HG03378 (cell line): ENCODE results near the gene GPR135.

Experiments
- ATAC-seq: cut with Tn5 transposase; IDR thresholded peaks from one replicate; pipeline ENCODE4 v1.9.1; 2021; ENCODE audit warnings: mild to moderate bottlenecking, moderate library complexity; ENCODE audit not compliant: unreplicated experiment

GPR135 gene

DNA sequence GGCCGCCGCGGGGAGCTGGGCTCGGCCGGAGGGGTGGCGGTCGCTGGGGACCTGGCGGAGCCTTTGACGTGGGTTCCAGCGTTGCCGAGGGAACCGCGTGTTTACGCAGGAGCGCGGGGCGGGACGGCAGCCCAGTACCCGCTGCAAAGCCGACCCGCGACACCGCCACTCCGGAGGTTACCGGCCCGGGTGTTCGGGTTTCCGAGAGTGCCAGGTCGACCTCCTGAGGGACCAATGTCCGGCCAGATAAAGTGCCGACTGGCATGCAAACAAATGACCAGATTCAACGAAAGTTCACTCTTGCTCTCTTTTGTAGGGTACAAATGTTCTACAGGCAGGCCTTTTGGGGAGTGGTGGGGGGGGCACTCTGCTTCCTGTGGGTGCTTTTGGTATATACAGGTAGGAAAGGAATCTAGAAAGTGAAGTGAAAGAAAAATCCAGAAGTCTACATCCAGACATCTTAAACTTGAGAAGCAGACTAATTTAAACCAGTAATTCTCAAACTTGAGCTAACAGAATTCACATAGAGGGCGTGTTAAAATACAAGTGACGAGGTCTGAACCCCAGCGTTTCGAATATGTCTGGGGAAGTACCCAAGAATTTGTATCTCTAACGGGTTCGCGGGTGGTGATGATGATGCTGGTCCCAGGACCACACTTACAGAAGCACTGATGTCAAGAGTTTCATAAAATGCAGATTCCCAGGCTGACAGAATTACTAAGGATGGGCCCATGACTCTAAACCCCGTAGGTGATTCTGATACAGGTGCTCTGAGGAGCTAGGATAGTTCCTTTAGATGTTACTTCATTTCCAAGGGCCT lies at the start of gene GPR135:
Gene GPR135 (minus strand): TSS at position 65 of the 820 bp plus-strand sequence. CDS start 154 bp downstream, outside the sequence.
- peak; percentile 23 for ATAC-seq

GRCh38 chr14:59511916-59512575 lies 46.9 kb upstream of the GPR135 start:
- no peak for ATAC-seq

DNA sequence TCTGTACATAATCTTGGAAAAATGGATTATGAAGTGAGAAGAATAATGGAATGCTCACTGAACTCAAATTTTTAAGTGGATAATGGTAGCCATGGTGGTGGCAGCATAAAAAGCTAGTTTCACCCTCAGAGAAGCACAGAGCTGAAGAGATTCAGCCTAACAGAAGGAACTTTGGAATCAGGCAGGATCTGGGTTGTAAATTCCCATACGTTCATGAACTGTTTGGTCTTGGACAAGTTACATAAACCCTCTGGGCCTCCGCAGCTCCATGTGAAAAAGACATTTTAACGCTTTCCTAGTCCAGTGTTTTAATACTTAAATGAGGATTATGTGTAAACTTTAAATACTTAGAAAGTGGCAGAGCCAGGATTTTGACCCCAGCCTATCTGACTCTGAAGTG lies 45.8 kb upstream of the GPR135 start:
- no peak for ATAC-seq

DNA sequence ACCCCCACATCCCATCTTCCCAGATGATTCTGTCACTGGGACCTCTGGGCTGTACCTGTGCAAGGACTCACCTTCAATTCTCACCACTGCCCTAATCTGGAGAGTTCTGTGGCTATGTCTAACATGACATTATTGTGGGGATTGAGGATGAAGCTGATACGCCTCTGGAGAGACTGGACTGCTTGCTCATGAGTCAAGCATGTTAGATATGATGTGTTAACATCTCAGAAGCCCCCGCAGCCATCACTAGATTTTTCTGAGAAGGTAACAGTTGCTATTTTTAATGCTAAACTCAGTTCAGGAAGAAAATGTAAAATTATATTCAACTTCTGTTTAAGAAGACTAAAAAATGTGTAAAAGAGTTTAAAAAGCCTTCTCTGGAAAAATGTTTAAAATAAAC lies 44.8 kb upstream of the GPR135 start:
- no peak for ATAC-seq

DNA sequence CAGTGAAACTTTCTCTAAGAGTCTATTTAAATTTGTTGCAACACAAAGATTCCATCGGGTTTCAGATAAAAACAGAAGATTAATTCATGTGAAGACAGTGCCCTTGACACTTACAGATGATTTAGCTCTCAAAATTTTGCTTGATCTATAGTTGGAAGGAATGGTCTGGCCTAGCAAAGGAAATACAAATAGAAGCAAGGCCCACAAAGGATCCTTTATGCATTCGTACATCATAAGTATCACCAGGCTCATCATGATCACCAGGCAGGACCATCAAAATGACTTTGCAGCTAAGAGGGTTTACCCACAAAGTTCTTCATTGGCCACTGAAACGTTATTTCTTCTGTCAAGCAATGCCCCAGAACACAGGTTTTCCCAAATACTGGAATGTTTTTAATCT lies 43.9 kb upstream of the GPR135 start:
- ATAC-seq = no peak

DNA sequence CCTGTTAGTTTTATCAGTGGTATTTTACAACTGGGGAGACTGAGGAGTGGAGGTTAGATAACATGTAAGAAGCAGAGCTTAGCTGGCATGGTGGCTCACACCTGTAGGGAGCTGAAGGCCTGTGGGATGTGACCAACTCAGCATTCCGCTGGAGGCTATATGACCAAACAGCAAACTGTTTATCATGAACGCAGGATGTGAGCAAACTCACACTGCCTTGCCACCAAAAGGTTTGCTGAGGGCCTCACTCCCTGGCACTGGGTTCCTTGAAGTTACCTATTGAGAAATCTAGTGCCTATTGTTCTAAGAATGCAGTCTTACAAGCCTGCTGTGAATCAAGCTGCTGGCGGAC lies 42.5 kb upstream of the GPR135 start:
- ATAC-seq = no peak

- peak; percentile 88 for ATAC-seq
Observed at GRCh38 chr14:59507063-59507751, 42.0 kb upstream of the GPR135 start.

DNA sequence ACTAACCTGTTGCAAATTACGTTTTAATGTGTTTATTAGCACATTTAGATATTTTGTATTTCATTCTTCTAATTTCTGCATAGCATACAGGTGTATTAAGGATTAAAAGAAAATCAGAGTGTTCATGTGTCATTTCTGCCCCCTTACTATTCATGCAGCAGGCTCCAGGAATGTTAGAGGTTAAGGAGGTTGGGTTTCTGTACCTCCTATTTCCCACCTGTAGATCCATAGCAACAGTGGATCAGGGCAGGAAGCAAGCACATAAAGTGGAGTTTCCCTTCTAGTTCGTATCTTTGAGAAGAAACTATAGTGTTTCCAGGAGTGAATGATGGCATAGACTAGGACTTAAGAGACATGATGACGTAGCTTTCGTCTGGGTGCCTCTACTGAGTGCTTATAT lies 38.1 kb upstream of the GPR135 start:
- no peak for ATAC-seq

GRCh38 chr14:59500732-59501131 lies 35.6 kb upstream of the GPR135 start:
- ATAC-seq = no peak

DNA sequence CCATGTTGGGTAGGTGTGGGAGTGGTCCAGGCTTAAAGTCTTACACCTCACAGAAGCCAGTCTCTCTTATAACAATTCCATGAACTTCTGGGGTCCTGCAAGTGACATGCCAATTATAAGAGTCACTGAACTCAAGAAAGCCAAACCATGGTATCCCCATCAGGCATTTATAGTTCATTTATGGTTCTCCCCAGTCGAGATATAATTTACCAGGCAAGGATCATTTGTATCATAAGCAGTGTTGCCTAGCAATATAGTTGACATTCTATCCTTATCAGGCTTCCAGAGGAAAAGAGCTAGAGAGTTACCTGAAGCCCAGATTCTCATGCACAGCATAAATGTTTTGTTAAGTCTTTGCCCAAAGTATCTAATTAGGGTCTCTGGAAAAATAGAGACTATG lies 27.2 kb upstream of the GPR135 start:
- ATAC-seq = no peak

GRCh38 chr14:59490756-59491155 lies 25.6 kb upstream of the GPR135 start:
- no peak for ATAC-seq

DNA sequence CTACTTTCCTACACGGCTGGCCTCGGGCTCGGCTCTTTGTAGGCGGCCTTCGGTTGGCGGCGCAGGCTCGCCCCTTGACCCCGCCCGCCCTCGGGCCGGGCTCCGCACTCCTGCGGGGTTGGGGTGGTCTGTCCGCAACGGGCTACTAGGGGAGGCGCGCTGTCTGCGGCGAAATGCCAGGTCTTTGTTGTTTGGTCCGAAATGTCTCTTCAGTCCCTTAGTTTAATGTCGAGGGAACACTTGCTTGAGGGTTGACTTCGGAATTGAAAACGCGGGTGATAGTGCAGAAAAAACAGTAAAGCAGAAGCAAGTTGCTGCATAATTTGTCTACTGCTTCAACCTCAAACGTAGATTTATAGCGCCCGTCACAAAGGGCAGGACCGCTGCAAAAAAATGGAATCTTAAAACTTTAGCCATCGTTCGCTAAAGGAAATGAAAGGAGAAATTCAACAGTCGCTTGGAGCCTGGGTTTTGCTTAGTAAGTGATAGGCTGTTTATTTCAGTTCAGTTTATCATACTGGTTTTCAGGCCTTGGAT lies 19.5 kb upstream of the GPR135 start:
- peak; percentile 48 for ATAC-seq

DNA sequence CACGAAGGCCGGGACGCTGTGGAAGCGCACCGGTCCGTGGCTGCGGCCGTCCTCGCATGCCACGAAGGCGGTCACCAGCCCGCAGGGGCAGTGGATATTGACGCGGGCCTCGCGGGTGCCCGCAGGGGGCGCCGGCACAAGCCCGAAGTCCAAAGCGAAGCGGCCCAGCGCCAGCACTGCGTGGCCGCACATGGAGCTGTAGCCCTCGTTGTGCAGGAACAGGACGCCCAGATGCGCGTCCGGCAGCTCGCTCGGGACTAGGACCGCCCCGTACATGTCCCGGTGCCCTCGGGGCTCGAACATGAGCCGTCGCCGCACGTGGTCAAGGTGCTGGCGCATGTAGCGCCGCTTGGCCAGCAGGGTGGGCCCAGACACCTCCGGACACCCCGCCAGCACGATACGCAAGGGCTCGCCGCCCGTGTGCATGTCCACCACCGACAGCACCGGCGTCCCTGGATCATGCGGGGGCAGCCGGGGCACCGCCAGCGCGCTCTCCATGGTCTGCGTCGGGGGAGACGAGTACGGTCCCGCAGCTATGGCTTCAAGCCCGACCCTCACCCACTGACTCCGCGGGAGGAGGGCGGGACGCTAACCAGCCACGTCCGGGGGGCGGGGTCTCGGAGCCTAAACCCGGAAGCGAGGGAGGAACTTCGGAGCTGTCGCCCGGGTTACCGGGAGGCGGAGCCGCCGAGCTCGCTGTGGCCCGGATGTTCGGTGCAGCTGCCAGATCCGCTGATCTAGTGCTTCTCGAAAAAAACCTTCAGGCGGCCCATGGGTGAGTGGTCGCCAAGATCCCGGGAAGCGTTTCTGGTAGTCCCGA lies 18.8 kb upstream of the GPR135 start, which contains the start of the genes JKAMP and L3HYPDH:
Gene JKAMP (plus strand): TSS at position 699 of the 820 bp plus-strand sequence. CDS start 73 bp downstream, at position 772.
Gene L3HYPDH (minus strand): TSS at position 590 of the 820 bp plus-strand sequence. CDS start 92 bp downstream, at position 498.
- peak; percentile 81 for ATAC-seq

DNA sequence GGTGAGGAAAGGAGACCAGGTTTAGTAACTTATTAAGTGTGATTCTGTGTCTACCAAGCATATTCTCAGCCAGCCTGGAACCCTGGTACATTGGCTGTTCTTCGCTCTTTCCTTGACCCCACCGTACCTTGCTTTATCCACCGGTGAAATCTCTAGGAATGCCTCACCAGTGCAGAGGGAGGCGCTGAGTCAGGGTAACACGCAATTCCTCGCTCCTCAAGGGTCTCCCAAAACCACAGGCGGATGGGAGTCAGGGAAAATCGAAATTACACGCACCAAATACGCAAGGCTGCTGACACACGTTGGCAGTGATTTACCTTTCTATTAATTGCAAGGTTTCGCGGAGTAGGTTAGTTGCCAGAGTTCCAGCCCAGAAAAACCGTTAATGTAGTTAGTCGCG lies 18.2 kb upstream of the GPR135 start:
- ATAC-seq = no peak

DNA sequence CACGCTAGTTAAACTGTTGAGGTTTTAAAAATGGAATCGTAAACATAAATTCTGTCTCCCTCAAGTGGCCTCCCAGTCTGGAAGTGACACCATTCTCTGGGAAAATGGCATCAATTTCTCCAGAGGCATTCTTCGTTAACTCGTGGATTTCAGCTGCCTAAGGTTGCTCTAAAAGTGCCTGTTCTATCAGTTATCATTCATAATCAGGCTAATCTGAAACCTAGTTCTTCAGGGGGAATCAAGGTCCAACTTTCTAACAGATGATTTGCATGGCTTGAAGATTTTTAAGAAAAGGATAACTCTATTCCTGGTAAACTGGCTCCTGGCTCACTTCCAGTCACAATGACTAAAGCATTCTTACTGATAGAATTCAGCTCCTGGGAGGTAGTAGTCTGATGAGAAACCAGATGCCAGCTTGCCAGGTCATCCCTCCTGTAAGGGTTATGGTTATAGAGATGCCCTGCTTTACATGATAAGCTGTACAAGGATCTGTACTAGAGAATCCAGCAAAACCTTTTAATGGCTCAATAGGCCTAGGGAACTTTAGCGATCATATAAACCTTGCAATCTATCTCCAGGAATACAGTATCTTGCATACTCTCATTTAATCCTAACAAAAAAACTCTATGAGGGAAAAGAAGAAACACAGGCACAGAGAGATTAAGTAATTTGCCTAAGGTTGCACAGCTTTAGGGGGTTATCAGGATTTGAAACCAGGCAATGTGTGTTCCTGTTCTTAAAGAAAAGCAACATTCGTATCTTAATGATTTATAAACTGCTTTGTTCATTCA lies 17.6 kb upstream of the GPR135 start:
- ATAC-seq = no peak

- no peak for ATAC-seq
Observed at GRCh38 chr14:59481871-59482540, 16.8 kb upstream of the GPR135 start.

GRCh38 chr14:59481407-59481806 lies 16.2 kb upstream of the GPR135 start:
- ATAC-seq = no peak

DNA sequence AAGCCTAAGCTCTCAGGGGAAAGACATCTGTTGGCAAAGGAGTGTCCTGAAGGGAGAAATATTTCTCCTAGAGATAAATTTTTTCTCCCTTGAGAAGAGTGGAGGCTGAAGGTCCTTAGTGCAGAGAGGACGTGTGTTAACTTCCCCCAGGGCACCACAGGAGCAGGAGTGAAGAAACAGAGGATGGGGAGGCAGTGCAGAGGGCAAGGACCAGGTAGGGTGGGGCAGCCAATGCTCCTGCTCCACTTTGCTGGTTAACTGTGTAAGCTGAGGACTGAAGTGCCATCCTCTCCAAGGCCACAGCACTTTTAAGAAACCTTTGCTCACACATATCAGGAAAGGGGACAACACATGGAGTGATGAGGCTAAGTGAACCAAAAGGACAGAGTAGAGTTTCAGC lies 15.0 kb upstream of the GPR135 start:
- no peak for ATAC-seq

DNA sequence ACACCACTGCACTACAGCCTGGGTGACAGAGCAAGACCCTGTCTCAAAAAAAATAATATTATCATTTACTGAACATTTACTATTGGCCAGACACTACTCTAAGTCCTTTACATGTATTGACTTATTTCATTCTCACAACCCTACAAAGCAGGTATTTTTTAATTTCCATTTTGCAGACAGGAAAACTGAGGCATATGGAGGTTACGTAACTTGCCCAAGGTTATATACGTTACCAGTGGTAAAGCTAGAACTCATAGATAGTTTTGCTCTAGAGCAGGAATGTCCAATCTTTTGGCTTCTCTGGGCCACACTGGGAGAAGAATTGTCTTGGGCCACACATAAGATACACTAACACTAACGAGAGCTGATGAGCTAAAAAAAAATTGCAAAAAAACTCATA lies 13.4 kb upstream of the GPR135 start:
- ATAC-seq = no peak
